ENCODE measurements around the gene HEG1. TPM values are rescaled to one million over a fixed set of nuclear protein-coding genes. Genes with fewer than 3 reads are reported as not detected.

The HEG1 gene
- total RNA-seq, 2 donors from 2014 or later: 202 to 210 TPM

GRCh38 chr3:124997303-124998246, 58.2 kb downstream of the HEG1 start:
- peaks cover 0 to 89% of the 10 kb centered on the region in 2 donors for H3K4me1 ChIP-seq
- H3K4me3 ChIP-seq: no peak overlapping the region
- no peaks in the 10 kb centered on the region for H3K9me3 ChIP-seq
- TF ChIP-seq, protein P1, sequence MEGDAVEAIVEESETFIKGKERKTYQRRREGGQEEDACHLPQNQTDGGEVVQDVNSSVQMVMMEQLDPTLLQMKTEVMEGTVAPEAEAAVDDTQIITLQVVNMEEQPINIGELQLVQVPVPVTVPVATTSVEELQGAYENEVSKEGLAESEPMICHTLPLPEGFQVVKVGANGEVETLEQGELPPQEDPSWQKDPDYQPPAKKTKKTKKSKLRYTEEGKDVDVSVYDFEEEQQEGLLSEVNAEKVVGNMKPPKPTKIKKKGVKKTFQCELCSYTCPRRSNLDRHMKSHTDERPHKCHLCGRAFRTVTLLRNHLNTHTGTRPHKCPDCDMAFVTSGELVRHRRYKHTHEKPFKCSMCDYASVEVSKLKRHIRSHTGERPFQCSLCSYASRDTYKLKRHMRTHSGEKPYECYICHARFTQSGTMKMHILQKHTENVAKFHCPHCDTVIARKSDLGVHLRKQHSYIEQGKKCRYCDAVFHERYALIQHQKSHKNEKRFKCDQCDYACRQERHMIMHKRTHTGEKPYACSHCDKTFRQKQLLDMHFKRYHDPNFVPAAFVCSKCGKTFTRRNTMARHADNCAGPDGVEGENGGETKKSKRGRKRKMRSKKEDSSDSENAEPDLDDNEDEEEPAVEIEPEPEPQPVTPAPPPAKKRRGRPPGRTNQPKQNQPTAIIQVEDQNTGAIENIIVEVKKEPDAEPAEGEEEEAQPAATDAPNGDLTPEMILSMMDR (IDR thresholded peaks at IDR 0.05): no peak
- DNase-seq (ENCODE audit: low spot score): no peak
- no peaks in the 10 kb centered on the region for H3K27me3 ChIP-seq
- peak overlapping the region; percentile 19 to 42 for H3K27ac ChIP-seq
- peaks cover 81% of the 10 kb centered on the region for H3K36me3 ChIP-seq

GRCh38 chr3:124995460-124995994, 60.3 kb downstream of the HEG1 start:
- Histone ChIP-seq H3K36me3 (peaks cover 82% of the 10 kb centered on the region), H3K4me3 (no peak overlapping the region), H3K9me3 (no peaks in the 10 kb centered on the region), H3K27ac (peak overlapping the region; percentile 12 to 42), H3K27me3 (no peaks in the 10 kb centered on the region), H3K4me1 (peaks cover 0 to 68% of the 10 kb centered on the region in 2 donors)
- TF ChIP-seq, protein P1 (IDR thresholded peaks at IDR 0.05): peak; percentile 34 to 74
- DNase-seq (ENCODE audit: low spot score): peak; percentile 68

- peaks cover 83% of the 10 kb centered on the region for H3K36me3 ChIP-seq
- no peaks in the 10 kb centered on the region for H3K9me3 ChIP-seq
- H3K4me1 ChIP-seq: peaks cover 0 to 47% of the 10 kb centered on the region in 2 donors
- TF ChIP-seq, protein P1 (IDR thresholded peaks at IDR 0.05): no peak
- DNase-seq (ENCODE audit: low spot score): peak; percentile 73
- no peaks in the 10 kb centered on the region for H3K27me3 ChIP-seq
- peak overlapping the region; percentile 37 for H3K27ac ChIP-seq
- no peak overlapping the region for H3K4me3 ChIP-seq
Measured at GRCh38 chr3:124993466-124993865, 62.3 kb downstream of the HEG1 start.

DNA sequence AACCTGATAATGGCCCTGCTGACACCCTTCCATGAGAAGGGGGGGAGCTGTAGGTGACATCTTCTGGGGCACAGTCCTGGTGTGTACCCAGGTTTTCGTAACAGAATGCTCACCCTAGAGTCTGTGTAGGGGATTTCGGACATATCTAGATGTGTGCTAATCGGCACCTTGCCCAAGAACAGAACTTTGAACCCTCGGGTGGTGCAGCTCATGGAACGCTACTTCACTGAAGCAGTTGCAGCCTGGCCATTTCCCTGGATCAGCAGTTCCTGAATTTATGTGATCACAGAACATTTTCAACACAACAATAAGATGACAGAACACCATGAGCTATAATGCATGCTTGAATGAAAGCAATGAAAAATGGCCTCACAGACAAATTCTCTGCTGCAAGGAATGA, 63.8 kb downstream of the HEG1 start:
- H3K4me1 ChIP-seq: peaks cover 0 to 38% of the 10 kb centered on the region in 2 donors
- no peak overlapping the region for H3K4me3 ChIP-seq
- TF ChIP-seq, protein P1 (IDR thresholded peaks at IDR 0.05): no peak
- DNase-seq (ENCODE audit: low spot score): no peak
- H3K9me3 ChIP-seq: no peaks in the 10 kb centered on the region
- peaks cover 81% of the 10 kb centered on the region for H3K36me3 ChIP-seq
- no peaks in the 10 kb centered on the region for H3K27me3 ChIP-seq
- H3K27ac ChIP-seq: no peak overlapping the region

GRCh38 chr3:124986192-124987143, 69.3 kb downstream of the HEG1 start:
- no peaks in the 10 kb centered on the region for H3K9me3 ChIP-seq
- TF ChIP-seq, protein P1 (IDR thresholded peaks at IDR 0.05): peak in 1 of 2 donors; percentile 58
- H3K27me3 ChIP-seq: no peaks in the 10 kb centered on the region
- DNase-seq (ENCODE audit: low spot score): no peak
- H3K27ac ChIP-seq: peak overlapping the region; percentile 64 to 82
- H3K36me3 ChIP-seq: peaks cover 59% of the 10 kb centered on the region
- H3K4me1 ChIP-seq: peaks cover 0 to 42% of the 10 kb centered on the region in 2 donors
- no peak overlapping the region for H3K4me3 ChIP-seq

All from right atrium auricular region (tissue), 2 donors.